NCI-H1417 treated with DMSO at 0.1 percent for 48 hours (cell line): ENCODE measurements around the gene CWC15.
"Not testable (repeated sequence)": the region's sequence is repeated elsewhere in the genome, so short reads cannot be mapped to it uniquely, and the experiment has no call there.

Experiments used
- DNase-seq: peaks from one replicate; lab custom pipeline; 2025; lab: John Stamatoyannopoulos, UW

The CWC15 gene

DNA sequence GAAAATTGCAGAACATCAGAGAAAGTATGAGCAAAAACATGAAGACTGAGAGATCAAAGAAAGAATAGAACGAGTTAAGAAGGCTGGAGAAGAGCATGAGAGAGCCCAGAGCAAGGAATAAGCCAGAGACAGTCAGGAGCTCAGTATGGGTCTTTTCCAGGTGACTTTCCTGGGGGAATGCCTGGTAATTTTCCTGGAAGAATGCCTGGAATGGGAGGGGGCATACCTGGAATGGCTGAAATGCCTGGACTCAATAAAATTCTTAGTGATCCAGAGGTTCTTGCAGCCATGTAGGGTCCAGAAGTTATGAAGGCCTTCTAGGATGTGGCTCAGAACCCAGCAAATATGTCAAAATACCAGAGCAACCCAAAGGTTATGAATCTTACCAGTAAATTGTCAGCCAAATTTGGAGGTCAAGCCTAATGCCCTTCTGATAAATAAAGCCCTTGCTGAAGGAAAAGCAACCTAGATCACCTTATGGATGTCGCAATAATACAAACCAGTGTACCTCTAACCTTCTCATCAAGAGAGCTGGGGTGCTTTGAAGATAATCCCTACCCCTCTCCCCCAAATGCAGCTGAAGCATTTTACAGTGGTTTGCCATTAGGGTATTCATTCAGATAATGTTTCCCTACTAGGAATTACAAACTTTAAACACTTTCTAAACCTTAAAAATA, 59.5 kb downstream of the CWC15 start:
- DNase-seq = not testable (repeated sequence)

DNA sequence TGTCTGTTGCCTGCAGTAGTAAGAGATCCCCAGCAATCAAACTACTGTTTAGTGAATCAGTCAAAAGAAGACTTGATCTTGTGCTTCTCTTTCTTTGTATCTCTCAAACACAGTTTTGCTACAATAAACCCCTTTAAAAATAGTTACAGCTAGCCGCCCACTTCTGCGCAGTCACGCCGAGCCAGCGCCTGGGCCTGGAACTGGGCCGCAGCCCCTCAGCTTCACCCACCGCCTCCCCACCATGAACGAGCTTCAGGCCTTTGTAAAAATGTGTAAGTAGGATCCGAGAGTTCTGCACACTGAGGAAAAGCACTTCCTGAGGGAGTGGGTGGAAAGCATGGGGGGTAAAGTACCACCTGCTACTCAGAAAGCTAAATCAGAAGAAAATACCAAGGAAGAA, 60.5 kb downstream of the CWC15 start:
- no peak for DNase-seq
